ENCODE measurements around the gene IGF1R. TPM values are rescaled to one million over a fixed set of nuclear protein-coding genes. Genes with fewer than 3 reads are reported as not detected.

Gene IGF1R
- total RNA-seq, 1 experiment from 2014 or later = 16.3 TPM

GRCh38 chr15:98794748-98795147, 146.4 kb downstream of the IGF1R start (continued):
- TF ChIP-seq, protein P1, sequence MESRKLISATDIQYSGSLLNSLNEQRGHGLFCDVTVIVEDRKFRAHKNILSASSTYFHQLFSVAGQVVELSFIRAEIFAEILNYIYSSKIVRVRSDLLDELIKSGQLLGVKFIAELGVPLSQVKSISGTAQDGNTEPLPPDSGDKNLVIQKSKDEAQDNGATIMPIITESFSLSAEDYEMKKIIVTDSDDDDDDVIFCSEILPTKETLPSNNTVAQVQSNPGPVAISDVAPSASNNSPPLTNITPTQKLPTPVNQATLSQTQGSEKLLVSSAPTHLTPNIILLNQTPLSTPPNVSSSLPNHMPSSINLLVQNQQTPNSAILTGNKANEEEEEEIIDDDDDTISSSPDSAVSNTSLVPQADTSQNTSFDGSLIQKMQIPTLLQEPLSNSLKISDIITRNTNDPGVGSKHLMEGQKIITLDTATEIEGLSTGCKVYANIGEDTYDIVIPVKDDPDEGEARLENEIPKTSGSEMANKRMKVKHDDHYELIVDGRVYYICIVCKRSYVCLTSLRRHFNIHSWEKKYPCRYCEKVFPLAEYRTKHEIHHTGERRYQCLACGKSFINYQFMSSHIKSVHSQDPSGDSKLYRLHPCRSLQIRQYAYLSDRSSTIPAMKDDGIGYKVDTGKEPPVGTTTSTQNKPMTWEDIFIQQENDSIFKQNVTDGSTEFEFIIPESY (IDR thresholded peaks at IDR 0.05; ENCODE audit: extremely low read depth, insufficient replicate concordance, low read length) = no peak
- TF ChIP-seq MAX (IDR thresholded peaks at IDR 0.05) (no peak), YY1 (IDR thresholded peaks at IDR 0.05; ENCODE audit: extremely low read depth, insufficient replicate concordance, low read depth, low read length) (no peak)

- no peaks in the 10 kb centered on the region for H3K9me2 ChIP-seq (ENCODE audit: insufficient read depth)
- H3K27ac ChIP-seq (ENCODE audit: low read depth, low read length) = no peak overlapping the region
- ChIA-PET CTCF (no interaction called here), RAD21 (ENCODE audit: low non-redundant PET in 1 of 2, low total read pairs in 2 of 2, uncharacterized antibody in 2 of 2, unreplicated experiment in 2 of 2) (no interaction called here), POLR2A (no interaction called here)
- no peak overlapping the region for H3K9ac ChIP-seq (ENCODE audit: low read length)
- H4K20me1 ChIP-seq (ENCODE audit: insufficient read depth) = no peaks in the 10 kb centered on the region
- H3K79me2 ChIP-seq (ENCODE audit: insufficient read depth, low read length) = no peaks in the 10 kb centered on the region
- H3K4me1 ChIP-seq (ENCODE audit: control insufficient read depth in 1 of 2, insufficient read depth in 2 of 2, low read length in 2 of 2) = peaks cover 24 to 29% of the 10 kb centered on the region in 2 experiments
- no peaks in the 10 kb centered on the region for H3K9me3 ChIP-seq (ENCODE audit: control insufficient read depth in 1 of 2, insufficient read depth in 1 of 2, low read depth in 1 of 2, low read length in 2 of 2)
- H3K27me3 ChIP-seq (ENCODE audit: insufficient read depth, low read length) = no peaks in the 10 kb centered on the region
- TF ChIP-seq JUND (IDR thresholded peaks at IDR 0.05) (no peak), SIN3A (IDR thresholded peaks at IDR 0.05; ENCODE audit: low read depth) (no peak), YY1 (IDR thresholded peaks at IDR 0.05; ENCODE audit: extremely low read depth, insufficient replicate concordance, low read depth, low read length) (no peak), ZNF274 (IDR thresholded peaks at IDR 0.05; ENCODE audit: low read depth, low read length) (no peak), EZH2phosphoT487 (IDR thresholded peaks at IDR 0.05; ENCODE audit: borderline replicate concordance) (no peak), CBX3 (IDR thresholded peaks at IDR 0.05; ENCODE audit: low read depth) (no peak), ELF1 (IDR thresholded peaks at IDR 0.05; ENCODE audit: borderline replicate concordance, low read depth) (no peak), CEBPB (IDR thresholded peaks at IDR 0.05; ENCODE audit: low read depth) (no peak), TCF7L2 (IDR thresholded peaks at IDR 0.05; ENCODE audit: borderline replicate concordance, extremely low read depth, insufficient read depth, insufficient read length) (no peak), RAD21 (IDR thresholded peaks at IDR 0.05; ENCODE audit: low read depth) (no peak), MAX (IDR thresholded peaks at IDR 0.05) (no peak), EGR1 (IDR thresholded peaks at IDR 0.05; ENCODE audit: low read depth) (no peak), POLR2AphosphoS5 (IDR thresholded peaks at IDR 0.05; ENCODE audit: low read depth, low read length) (no peak), SP1 (IDR thresholded peaks at IDR 0.05; ENCODE audit: low read depth) (no peak), POLR2A (IDR thresholded peaks at IDR 0.05; ENCODE audit: borderline replicate concordance, extremely low read depth, insufficient read depth, insufficient read length) (no peak), ZFX (IDR thresholded peaks at IDR 0.05) (no peak), SRF (IDR thresholded peaks at IDR 0.05; ENCODE audit: low read depth) (no peak)
- TF ChIP-seq, protein P2, sequence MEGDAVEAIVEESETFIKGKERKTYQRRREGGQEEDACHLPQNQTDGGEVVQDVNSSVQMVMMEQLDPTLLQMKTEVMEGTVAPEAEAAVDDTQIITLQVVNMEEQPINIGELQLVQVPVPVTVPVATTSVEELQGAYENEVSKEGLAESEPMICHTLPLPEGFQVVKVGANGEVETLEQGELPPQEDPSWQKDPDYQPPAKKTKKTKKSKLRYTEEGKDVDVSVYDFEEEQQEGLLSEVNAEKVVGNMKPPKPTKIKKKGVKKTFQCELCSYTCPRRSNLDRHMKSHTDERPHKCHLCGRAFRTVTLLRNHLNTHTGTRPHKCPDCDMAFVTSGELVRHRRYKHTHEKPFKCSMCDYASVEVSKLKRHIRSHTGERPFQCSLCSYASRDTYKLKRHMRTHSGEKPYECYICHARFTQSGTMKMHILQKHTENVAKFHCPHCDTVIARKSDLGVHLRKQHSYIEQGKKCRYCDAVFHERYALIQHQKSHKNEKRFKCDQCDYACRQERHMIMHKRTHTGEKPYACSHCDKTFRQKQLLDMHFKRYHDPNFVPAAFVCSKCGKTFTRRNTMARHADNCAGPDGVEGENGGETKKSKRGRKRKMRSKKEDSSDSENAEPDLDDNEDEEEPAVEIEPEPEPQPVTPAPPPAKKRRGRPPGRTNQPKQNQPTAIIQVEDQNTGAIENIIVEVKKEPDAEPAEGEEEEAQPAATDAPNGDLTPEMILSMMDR (IDR thresholded peaks at IDR 0.05 in 2 of 3, conservative IDR thresholded peaks at IDR 0.05 in 1 of 3; ENCODE audit: borderline replicate concordance in 1 of 3, insufficient read depth in 1 of 3, low read depth in 2 of 3, low read length in 2 of 3) = no peak
- ATAC-seq (no peak), DNase-seq (ENCODE audit: low read depth, low spot score) (no peak)
- H2AFZ ChIP-seq (ENCODE audit: low read depth, low read length, poor library complexity, severe bottlenecking) = no peak overlapping the region
- H3K4me3 ChIP-seq (replicated peaks in 1 of 2; ENCODE audit: low read depth in 1 of 2, low read length in 2 of 2) = no peak overlapping the region
- H3K36me3 ChIP-seq (ENCODE audit: control insufficient read depth in 1 of 2, insufficient read depth in 2 of 2, low read length in 2 of 2) = no peaks in the 10 kb centered on the region
- H3K4me2 ChIP-seq (ENCODE audit: low read length) = no peak overlapping the region
- intact Hi-C loops (cut with micrococcal nuclease) = no loop called here
- no TSS peak for BruUV-seq (replicated peaks)
Measured at GRCh38 chr15:98795980-98796379, 147.6 kb downstream of the IGF1R start.
